NOMO-1 (cell line): ENCODE results near the gene RMDN3.
A peak's percentile ranks its signal among the peaks of the same experiment; 100 is the strongest.

Experiments
- DNase-seq, 2 experiments: peaks; one replicate each; lab custom pipeline; 2025; ENCODE audit not compliant: unreplicated experiment in 2 of 2; lab: John Stamatoyannopoulos, UW

The RMDN3 gene

DNA sequence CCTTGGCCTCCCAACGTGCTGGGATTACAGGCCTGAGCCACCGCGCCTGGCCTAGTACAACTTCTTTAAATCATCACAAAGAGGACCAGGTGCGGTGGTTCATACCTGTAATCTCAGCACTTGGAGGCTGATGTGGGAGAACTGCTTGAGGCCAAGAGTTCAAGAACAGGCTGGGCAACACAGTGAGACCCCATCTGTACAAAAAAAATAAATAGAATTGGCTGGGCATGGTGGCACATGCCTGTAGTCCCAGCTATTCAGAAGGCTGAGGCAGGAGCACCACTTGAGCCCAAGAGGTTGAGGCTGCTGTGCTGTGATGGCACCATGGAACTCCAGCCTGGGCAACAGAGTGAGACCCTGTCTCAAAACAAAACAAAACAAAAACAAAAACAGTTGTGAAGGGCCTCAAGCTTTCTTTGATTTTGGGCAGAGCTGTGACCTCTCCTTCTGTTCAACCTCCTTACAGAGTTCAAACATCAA lies 5.9 kb downstream of the RMDN3 start:
- no peak for DNase-seq

DNA sequence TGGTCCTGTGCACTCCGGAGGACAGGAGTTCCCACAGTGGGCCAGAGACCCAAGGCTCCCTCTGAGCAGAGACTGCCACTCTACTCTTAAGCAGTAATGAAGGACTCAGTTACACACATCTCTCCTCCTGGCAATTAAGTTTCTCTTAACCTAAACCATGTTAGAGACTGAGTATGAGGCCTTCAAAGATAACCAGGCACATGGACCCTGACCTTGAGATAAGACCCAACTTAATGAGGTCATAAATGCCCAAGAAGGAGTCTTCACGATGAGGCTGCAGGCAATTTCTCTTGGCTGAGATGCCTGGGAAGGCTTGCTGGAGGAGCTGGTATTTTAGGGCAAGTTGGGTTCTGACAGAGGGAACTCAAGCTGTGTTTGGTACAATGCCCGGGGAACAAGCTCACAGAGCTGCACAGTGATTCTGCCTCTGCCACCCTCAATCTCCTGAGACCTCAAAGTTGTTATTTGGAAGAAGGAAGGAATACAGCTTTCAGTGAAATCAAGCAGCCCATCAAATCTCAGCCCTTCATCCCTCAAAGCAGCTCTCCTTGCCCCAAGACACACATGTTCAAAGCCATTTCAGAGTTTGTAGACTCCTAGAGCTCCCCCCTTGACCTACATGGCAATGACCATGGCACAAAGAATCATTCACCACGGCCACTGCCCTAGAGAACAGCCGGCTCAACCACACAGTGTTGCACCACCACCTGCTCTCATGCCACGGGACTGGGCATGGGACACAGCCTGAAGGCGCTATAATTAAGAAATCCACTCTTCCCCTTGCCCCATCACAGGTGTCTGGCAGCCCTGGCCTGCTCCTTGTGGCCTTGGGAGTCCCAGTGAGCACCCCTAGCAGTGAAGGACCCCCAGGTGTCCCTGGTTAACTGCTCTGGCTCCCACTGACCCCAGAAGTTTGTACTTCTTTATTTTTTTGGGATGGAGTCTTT lies 7.1 kb downstream of the RMDN3 start:
- no peak for DNase-seq

DNA sequence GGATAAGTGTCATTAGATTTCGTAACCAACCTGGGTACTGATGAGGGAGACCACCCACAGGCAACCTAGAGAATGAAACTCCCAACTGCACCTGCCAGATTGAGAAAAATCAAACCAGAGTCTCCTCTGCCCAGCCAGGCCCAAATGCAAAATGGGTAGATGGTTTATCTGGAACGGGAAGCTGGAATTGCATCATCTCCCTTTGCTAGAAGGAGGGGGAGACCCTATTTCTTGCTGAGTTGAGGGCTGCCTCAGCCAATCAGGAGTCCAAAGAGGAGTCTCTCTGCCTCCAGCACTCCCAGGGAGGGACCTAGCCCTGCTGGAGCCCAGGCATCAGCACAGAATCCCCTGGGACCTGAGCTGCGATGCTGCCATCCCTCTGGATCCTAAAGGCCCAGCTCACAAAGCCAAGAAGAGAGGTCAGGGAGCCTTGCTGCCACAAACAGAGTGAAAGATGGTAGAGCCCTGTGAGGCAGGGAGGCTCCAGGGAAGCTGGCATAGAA lies 8.1 kb downstream of the RMDN3 start:
- peak; percentile 13 to 45 for DNase-seq

DNA sequence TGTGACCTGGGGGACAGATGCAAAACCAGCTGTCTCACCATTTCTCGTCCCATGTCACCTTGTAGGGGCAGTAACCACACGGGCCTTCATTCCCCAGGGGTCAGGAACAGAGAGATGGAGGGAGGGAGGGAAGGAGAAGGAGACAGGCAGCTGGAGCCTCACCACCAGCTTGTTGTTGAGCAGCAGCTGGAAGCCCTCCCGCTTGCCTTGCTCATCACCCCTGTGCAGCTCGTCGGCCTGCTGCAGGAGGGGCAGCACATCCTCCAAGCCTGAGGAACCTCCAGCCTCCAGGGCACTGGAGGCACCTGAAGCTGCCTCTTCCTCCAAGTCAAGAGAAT lies 10.3 kb downstream of the RMDN3 start:
- no peak for DNase-seq

DNA sequence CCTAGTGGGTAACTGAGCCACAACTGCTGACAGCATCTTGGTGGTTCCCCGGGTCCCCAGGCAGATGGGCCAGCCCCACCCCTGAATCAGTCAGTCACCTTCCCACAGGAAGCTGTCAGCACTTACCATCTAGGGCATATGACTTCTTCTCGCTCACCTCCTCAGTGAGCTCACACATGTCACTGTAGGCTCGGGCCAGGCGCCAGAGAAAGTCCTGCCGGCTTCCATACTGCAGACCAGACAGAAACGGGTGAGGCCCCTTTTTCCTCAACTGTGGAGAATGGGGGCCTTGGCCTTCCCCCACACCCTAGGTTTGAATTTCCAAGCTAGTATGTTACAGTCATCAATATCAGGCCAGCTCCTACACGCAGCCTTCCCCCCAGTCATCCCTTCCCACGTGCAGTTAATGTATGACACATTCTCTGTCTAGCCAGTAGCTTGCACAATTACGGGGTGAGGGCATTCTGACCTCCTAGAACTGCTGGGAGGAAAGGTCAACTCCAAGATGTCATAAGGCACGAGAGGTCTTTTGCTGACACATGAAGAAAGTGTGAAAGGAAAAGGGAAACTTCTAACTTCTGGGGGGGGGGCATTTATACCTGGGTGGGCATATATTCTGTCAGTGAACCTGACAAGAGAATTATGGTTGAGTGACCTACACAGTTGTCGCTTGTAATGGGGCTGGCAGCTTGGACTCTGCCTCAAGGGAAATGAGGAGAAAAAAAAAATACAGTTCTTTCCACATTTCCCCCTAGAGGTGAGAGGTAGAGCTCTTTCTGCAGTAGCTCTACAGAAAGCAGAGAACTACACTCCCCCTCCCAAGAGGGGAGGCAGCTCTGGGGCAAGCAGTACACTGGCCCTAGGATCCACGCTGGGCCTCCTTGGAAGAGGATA lies 10.9 kb downstream of the RMDN3 start:
- DNase-seq: no peak

DNA sequence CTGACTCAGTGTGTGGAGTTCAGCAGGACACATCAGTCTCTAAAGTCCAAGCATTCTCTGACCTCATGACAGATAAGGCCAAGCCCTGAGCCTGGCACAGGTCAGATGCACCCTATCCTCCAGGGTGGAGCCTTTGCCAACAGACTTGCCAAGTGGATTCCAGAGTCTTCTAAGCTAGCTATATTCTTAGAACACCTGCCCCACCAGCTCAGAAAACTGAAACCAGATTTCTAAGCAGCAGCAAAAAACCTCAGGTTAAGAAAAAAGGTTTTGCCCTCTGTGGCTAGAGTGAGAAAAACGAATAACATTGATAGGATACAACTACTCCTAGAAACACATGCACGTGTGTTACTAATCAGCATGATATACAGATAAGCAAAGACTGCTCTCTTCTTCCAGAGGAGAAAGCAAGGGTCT lies 11.6 kb downstream of the RMDN3 start:
- DNase-seq: no peak

DNA sequence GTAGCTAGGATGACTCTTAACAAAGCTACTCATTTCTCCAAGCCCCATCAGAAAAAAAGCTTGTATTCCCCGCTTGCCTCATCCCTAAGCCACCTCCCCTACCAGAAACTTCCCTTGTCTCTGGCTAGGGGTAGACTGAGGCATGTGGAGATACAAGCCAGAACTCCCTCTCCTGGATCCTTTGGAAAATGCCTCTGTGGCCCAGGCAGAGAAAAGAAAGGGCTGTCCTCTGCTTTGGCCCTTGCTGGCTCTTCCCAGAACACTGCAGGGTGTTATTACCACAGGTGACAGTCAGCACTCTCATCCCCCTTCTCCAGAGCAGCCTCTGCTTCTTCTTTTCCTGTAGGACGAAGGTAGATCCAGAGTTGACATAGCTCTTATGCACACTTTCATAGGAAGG lies 15.2 kb downstream of the RMDN3 start:
- DNase-seq: no peak

DNA sequence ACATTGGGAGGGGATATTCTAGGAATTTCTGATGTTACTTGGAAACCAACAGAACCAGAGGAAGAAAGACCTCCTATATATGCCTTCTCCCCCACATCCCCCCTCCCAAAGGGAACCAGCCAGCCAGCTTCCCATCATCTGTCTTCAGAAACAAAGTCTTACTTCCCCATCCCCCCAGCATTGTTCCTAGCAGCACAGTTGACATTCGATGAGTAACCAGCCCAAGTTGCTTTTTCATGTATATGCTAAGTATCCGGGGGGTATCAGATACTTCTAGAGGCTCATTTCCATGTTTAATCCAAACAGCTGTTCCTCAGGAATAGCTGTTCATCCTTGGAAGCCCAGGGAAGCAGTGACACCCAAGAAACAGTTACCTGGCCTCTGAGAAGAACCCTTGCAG lies 16.0 kb downstream of the RMDN3 start:
- DNase-seq: no peak

DNA sequence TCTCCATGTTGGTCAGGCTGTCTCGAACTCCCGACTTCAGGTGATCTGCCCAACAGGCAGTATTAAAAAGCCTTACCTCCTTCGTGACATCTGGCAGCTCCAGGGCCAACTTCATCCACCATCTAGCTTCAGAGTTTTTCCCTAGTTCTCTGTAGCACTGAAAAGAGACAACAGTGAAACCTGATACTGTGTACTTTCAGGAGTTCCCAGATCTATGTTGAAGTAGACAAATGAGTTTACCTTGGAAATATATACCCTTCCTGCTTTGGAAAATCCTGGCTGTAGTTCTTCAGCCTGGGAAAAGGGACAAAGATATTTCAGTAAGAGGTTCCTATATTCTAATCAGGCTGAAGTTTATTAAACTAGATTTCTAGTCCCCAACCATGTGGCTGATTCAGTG lies 18.0 kb downstream of the RMDN3 start:
- no peak for DNase-seq

DNA sequence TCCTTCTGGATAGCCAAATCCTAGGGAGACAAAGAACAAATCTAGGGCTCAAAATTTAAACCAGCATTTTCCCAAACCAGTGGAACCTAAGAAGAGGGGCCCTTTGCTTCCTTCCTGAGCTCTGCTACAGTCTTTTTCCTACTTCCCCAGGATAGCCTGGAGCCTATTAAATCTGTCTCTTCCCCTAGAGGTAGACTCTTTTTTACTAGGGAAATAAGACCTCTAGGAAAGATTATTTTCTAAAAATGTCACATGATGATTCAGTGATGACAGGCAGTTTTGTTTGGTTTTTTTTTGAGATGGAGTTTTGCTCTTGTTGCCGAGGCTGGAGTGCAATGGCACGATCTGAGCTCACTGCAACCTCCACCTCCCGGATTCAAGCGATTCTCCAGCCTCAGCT lies 18.5 kb downstream of the RMDN3 start:
- no peak for DNase-seq

DNA sequence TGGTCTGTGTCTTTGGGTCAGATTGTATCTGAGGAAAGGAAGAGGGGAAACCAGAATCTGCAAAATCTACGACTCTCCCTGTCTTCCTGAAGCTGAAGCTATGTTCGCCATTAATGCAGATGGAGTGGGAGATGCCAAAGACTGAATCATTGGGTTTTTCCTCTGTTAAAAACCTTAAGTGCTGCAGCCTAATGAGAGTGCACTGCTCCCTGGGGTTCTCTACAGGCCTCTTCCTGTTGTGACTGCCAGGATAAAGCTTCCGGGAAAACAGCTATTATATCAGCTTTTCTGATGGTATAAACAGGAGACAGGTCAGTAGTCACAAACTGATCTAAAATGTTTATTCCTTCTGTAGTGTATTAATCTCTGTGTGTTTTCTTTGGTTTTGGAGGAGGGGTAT lies 24.0 kb downstream of the RMDN3 start:
- no peak for DNase-seq

DNA sequence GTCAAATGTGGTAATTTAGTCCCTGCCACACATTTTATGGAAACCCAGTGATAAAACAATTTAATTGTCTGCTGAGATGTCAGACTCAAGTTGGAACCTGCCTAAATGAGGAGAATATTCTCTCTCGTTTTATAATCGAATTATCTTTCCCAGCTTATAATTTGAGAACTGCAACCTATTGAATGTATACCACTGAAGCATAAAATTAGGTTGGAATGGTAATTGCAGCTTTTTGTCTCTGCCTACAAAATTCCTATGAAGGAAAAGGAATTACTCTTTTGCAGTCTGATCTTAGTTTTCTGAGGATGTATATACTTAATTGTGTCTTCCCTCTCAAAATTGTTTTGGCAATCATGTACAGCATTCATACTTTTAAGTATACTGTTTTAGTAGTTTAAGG lies 31.1 kb downstream of the RMDN3 start:
- DNase-seq: no peak

DNA sequence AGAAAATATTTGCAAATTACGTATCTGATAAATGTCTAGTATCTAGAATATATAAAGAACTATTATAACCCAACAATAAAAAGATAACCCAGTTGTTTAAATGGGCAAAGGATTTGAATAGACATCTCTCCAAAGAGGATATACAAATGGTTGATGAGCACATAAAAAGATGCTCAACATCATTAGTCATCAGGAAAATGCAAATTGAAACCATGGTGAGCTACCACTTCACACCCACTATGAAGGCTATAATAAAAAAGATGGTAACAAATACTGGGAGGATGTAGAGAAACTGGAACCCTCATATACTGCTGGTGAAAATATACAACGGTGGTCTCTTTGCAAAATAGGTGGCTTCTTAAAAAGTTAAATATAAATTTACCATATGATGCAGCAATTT lies 32.1 kb downstream of the RMDN3 start:
- no peak for DNase-seq

DNA sequence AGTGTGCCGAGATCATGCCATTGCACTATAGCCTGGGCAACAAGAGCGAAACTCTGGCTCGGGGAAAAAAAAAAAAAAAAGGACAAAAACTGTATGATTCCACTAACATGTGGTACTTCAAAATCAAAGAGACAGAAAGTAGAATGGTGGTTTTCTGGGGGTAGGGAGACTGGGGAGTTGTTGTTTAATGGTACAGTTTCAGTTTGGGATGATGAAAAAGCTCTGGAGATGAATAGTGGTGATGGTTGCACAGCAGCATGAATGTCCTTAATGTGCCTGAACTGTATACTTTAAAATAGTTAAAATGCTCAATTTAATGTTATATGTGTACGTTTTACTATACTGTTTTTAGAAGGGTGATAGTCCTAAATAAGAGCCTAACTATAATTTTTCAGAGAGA lies 32.7 kb downstream of the RMDN3 start:
- DNase-seq: no peak

DNA sequence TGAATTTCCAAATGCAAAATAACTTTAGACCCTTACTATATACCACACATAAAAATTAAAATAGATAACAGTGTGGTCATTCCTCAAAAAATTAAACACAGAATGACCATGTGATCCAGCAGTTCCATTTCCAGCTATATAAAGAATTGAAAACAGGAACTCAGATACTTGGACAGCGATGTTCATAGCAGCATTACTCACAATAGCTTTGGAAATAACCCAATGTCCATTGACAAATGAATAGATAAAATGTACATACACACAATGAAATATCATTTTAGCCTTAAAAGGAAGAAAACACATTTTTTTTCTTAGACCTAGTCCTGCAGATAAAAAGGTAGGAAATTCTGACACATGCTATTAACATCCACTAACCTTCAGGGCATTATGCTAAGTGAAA lies 33.4 kb downstream of the RMDN3 start:
- DNase-seq: no peak

DNA sequence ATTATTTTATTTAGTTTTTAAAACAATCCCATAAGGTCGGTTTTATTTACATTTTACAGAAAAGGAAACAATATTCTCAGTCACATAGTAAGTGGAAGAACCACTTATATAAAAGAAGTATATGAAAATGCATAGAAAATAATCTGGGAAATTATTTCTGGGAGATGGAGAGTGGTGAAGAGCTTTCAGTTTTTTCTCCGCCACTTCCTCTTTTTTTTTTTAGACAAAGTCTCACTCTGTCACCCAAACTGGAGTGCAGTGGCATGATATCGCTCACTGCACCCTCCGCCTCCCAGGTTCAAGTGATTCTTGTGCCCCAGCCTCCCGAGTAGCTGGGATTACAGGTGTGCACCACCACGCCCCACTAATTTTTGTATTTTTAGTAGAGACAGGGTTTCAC lies 38.9 kb downstream of the RMDN3 start:
- DNase-seq: no peak

DNA sequence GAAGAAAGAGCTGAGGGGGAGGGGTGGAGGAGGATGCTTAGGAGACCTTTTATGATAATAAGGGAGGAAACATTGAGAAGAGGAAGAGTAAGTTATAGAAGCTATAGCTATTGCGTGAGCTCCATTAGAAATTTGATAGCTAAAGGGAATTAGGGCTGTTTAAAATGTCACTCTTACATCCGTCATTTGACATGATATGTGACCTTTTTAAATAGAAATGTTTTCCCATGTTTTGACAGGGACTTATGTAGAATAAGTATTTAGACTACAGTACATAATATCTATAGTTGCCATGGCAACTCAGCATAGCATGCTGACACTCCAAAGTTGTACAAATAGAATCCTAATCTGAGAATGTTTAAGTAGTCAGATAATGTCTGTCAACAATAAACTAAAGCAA lies 40.9 kb downstream of the RMDN3 start:
- no peak for DNase-seq

DNA sequence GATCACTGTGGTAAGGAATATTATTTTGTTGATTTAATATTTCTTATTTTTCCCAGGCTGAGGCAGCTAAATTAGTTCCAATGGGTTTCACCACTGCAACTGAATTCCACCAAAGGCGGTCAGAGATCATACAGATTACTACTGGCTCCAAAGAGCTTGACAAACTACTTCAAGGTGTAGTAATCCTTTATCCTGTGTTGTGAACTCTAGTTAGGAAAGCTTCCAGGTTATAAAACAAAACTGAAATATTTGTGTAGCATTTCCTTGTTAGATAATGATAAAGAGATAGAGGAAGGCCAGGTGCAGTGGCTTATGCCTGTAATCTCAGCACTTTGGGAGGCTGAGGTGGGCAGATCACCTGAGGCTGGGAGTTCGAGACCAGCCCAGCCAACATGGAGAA lies 48.9 kb downstream of the RMDN3 start:
- DNase-seq: no peak

DNA sequence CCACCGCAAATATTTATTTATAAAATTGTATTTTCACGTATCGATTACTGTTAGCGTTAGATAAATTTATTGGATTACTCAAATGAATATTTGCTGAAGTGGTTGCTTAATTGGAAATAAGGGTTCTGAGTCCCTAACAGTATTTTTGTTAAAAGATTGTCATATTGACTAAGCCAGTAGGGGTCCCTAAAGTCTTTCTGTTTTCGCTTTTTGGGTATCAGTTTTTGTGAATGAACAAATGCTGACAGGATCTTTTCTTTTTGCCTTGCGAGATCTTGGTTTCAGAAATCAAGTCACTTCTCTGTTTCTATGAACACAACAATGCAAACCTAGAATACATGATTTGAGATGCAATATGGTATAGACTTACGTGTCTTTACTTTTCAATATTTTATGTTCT lies 53.0 kb downstream of the RMDN3 start:
- DNase-seq: no peak

DNA sequence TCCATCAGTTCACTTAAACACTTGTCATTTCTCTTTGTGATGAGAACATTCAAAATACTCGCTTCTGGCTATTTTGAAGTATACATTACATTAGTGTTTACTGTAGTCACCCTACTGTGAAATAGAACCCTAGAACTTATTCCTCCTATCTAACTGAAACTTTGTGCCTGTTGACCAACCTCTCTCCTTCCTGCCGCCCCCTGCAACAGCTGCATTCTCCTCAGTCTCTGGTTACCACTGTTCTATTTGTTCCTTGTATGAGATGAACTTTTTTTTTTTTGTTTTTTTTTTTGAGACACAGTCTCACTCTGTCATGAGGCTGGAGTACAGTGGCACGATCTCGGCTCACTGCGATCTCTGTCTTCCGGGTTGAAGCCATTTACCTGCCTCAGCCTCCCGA lies 57.1 kb downstream of the RMDN3 start:
- DNase-seq: no peak

DNA sequence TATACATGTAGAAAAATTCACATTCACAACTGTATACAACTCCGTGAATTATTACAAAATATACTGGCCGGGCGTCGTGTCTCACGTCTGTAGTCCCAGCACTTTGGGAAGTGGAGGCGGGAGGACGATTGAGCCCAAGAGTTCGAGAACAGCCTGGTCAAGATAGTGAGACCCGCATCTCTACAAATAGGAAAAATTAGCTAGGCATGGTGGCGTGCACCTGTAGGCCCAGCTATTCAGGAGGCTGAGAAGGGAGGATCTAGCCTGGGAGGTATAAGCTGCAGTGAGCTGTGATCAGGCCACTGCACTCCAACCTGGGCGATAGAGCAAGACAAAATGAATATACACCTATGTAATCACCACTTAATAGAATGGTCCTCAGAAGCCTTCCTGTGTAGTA lies 58.8 kb downstream of the RMDN3 start:
- DNase-seq: no peak

DNA sequence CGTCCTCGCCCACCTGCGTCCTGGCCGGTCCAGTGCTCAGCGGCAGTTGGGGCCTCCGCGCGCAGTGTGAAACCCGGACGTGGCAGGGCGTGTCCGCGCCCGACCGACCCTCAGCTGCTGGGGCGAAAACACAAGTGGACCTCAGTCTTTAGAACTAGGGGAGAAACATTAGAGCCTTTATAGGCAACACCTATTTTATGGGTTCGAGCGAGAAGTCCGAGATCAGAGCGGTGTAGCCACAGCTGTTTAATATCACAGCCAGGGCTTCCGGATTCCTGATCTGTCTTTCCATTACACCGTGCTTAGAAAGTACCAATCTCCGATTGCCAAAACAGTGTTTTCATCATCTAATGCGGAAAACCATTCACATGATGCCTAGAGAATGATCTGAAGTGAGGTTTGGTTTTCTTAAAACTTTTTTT lies 59.6 kb downstream of the RMDN3 start:
- DNase-seq: peak in 1 of 2 experiments; percentile 17
